ENCODE data around the gene CENPO. TPM values are rescaled to one million over a fixed set of nuclear protein-coding genes. Genes with fewer than 3 reads are reported as not detected.
"Not testable (repeated sequence)": the region's sequence is repeated elsewhere in the genome, so short reads cannot be mapped to it uniquely, and the experiment has no call there.

Gene CENPO
- total RNA-seq, 2 donors from 2014 or later = 2.6 to 3.9 TPM

- intact Hi-C loops (cut with DNase I) = no loop called here
- DNase-seq (ENCODE audit: low spot score) = no peak
Measured at GRCh38 chr2:24783641-24784040, 9.6 kb upstream of the CENPO start.

GRCh38 chr2:24785671-24786321 is 7.4 kb upstream of the CENPO start:
- DNase-seq (ENCODE audit: low spot score) = no peak
- intact Hi-C loops (cut with DNase I) = no loop called here

GRCh38 chr2:24787532-24787931 is 5.7 kb upstream of the CENPO start:
- no peak for DNase-seq (ENCODE audit: low spot score)
- intact Hi-C loops (cut with DNase I) = no loop called here

GRCh38 chr2:24788816-24789215 is 4.4 kb upstream of the CENPO start:
- DNase-seq (ENCODE audit: low spot score) = no peak

GRCh38 chr2:24791452-24791851 is 1.8 kb upstream of the CENPO start:
- intact Hi-C loops (cut with DNase I) = no loop called here

More at GRCh38 chr2:24788816-24789215, 4.4 kb upstream of the CENPO start:
- intact Hi-C loops (cut with DNase I) = no loop called here

GRCh38 chr2:24792542-24792873 is 717 bp upstream of the CENPO start:
- no peak for DNase-seq (ENCODE audit: low spot score)
- intact Hi-C loops (cut with DNase I) = no loop called here

More at GRCh38 chr2:24791452-24791851, 1.8 kb upstream of the CENPO start:
- no peak for DNase-seq (ENCODE audit: low spot score)

GRCh38 chr2:24793761-24794435 is 673 bp downstream of the CENPO start:
- intact Hi-C loops (cut with DNase I) = no loop called here
- DNase-seq (ENCODE audit: low spot score) = no peak

GRCh38 chr2:24797644-24798043 is 4.4 kb downstream of the CENPO start:
- no peak for DNase-seq (ENCODE audit: low spot score)
- intact Hi-C loops (cut with DNase I) = no loop called here

GRCh38 chr2:24800487-24800886 is 7.3 kb downstream of the CENPO start:
- intact Hi-C loops (cut with DNase I); DNase-seq (ENCODE audit: low spot score): not testable (repeated sequence)

- intact Hi-C loops (cut with DNase I) = not testable (repeated sequence)
Measured at GRCh38 chr2:24805811-24806660, 12.8 kb downstream of the CENPO start.

GRCh38 chr2:24806661-24807036 is 13.4 kb downstream of the CENPO start:
- no peak for DNase-seq (ENCODE audit: low spot score)
- intact Hi-C loops (cut with DNase I) = no loop called here

More at GRCh38 chr2:24805811-24806660, 12.8 kb downstream of the CENPO start:
- DNase-seq (ENCODE audit: low spot score) = not testable (repeated sequence)

GRCh38 chr2:24809316-24810007 is 16.2 kb downstream of the CENPO start:
- no peak for DNase-seq (ENCODE audit: low spot score)
- intact Hi-C loops (cut with DNase I) = no loop called here

- no peak for DNase-seq (ENCODE audit: low spot score)
- intact Hi-C loops (cut with DNase I) = no loop called here
Measured at GRCh38 chr2:24813691-24814137, 20.5 kb downstream of the CENPO start.

- intact Hi-C loops (cut with DNase I) = no loop called here
- DNase-seq (ENCODE audit: low spot score) = no peak
Measured at GRCh38 chr2:24814516-24814915, 21.3 kb downstream of the CENPO start.

- DNase-seq (ENCODE audit: low spot score) = no peak
- intact Hi-C loops (cut with DNase I) = no loop called here
Measured at GRCh38 chr2:24815171-24815570, 21.9 kb downstream of the CENPO start.

GRCh38 chr2:24816404-24816803 is 23.2 kb downstream of the CENPO start:
- intact Hi-C loops (cut with DNase I) = no loop called here
- no peak for DNase-seq (ENCODE audit: low spot score)

- intact Hi-C loops (cut with DNase I) = no loop called here
- DNase-seq (ENCODE audit: low spot score) = no peak
Measured at GRCh38 chr2:24816884-24817283, 23.7 kb downstream of the CENPO start.

GRCh38 chr2:24818721-24819167 is 25.5 kb downstream of the CENPO start:
- peak; percentile 36 for DNase-seq (ENCODE audit: low spot score)
- intact Hi-C loops (cut with DNase I) = no loop called here

- peak; percentile 72 for DNase-seq (ENCODE audit: low spot score)
- intact Hi-C loops (cut with DNase I) = no loop called here
Measured at GRCh38 chr2:24819442-24820174, 26.4 kb downstream of the CENPO start.

Data from posterior vena cava (tissue), 2 donors.